Fibroblast of peridontal ligament (primary cell): Measurements from ENCODE around the gene MIOX.

ENCODE experiments used
- DNase-seq: peaks from one replicate; pipeline ENCODE4 v3.0.0-alpha.2; 2010; ENCODE audit errors: extremely low read depth

Gene MIOX

DNA sequence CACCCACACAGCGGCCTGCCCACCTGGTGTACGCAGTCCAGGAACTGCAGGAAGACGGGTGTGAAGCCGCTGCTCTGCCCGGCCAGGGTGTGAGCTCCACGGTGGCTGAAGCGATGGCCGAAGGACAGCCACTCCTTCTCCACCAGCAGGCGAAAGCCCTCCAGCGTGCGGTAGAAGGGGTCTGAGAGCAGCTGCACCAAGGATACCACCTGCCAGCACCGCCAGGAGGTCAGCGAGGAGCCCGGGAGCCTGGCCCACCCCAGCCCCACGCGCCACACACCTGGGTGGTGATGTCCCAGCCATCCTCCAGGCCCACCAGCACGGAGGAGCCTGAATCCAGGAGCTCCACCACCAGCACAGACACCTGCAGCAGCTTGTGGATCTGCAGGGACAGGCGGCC, 31.5 kb upstream of the MIOX start:
- DNase-seq: no peak

DNA sequence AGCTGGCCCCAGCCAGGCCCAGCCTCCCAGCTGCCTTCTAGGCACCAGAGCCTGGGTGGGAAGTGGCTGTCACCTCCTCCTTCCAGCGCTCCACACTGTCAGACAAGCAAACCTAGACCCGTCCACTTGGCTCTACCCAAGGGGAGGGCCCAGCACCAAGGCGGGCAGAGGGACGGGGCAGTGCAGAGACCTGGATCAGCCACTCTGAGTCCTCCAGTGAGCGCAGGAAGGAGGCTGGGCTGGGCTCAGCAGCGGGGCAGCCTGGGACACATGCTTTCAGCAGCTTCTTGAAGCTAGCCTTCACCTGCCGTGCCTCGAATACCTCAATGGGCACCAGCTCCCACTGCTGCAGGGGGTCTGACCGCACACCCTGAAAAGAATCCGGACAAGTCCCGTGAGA, 30.6 kb upstream of the MIOX start:
- DNase-seq: no peak

DNA sequence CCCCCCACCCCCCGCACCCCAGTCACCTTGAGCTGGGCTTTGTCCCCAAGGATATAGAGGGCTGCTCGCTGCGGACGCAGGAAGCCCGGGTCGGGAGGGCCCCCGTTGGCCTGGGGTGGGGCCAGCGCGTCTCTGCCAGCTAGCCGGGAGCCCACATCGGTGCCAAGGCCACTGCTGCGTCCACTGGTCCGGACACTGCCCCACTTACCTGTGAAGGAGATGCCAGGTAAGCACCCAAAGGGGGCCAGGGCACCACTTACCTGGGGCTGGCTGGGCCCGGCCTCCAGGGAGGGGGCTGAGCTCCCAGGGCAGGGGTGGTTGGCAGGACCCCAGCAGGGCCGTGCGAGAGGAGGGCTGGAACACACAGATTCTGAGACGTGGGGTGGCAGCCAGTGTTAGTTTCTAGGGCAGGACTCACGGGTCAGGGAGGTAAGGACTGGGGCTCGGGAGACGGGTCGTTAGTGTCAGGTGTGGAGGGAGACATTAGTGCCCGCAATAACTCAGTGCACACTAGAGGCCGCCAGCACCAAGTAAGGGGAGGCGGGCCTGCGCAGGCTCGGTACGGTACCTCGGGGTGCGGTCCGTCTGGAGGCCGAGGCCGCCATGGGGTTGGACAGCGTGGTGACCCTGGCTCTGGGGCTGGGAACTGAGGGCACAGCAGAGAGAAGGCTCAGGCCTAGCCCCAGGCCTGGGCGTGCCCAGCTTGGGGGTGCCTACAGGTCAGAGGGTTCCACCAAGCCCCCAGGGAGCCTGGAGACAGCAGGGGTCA, 30.0 kb upstream of the MIOX start:
- DNase-seq: no peak

DNA sequence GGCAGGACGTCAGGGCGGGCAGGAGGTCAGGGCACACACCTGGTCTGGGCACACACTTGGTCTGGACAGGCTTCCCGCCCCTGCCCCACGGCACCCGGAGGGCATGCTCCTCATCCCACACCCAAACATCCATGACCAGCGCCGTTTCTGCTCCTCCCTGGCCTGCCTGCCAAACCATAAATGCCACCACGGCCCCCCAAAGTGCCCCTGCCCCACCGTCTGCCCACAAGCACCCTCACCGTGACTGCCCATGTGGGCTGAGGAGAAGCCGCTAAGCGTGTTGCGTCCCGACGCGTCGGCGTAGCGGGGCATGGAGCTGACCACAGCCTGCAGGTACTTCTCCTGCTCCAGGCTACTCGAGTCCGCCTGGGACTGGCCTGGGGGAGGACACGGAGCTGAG, 27.6 kb upstream of the MIOX start:
- no peak for DNase-seq

DNA sequence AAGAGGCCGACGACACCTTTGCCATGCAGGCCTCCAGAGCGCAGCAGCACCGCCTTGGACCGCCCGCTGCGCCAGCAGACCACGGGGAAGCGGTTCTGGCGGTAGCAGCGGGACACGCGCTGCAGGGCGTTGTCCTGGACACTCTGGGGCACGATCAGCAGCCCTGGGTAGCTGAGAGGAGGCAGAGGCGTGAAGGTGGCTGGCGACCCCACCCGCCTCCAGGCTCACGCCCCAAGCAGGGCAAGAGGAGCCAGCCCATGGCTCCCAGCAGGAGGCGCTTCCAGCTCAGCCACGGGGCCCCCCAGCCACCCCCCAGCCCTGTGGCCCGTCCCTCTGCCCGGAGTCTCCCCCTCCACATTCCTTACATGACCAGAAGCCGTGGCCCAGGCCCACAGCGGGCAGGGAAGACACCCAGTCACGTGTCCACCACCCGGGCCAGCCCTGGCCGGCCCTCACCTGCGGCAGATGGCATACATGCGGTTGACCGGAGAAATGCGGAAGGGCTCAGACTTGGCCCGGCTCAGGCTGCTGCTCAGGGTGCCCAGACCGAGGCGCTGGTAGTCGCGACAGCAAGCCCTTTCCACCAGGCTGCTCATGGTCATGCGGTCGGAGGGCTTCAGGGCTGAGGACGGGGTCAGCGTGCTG, 27.0 kb upstream of the MIOX start:
- no peak for DNase-seq

DNA sequence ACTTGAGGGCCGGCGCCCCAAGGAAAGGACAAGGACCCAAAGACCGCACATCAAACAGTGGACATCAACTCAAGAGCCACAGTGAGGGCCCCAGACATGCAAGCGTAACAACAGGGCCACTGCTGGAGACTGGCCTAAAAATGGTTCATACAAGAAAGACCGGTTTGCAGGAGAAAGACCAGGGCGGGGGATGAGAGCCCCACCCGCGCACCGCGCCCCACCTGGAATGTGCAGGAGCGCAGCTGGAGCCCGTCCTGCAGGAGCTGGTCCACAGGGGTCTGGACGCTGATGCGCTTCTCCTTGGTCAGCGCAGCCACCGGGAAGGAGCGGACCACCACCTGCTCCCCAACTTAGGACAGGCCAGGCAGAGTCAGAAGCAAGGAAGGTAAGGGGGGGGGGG, 25.7 kb upstream of the MIOX start:
- DNase-seq: no peak

DNA sequence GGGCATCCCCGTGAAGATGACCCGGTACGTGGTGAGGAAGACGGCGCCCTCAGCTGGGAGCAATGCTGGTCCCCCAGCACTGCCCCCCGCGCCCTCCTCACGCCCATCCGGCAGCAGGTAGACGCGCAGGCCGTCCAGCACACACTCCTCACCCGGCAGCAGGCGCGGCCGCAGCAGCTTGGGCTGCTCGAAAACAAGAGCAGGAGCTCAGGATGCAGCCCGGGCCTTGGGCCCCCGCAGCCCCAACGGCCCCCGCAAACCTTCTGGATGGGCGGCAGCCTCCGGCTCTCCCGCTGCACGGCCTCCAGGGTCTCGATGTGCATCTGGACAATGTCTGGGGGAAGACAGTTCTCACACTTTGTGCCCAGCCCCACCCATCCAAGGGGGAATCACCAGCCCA, 25.1 kb upstream of the MIOX start:
- no peak for DNase-seq

DNA sequence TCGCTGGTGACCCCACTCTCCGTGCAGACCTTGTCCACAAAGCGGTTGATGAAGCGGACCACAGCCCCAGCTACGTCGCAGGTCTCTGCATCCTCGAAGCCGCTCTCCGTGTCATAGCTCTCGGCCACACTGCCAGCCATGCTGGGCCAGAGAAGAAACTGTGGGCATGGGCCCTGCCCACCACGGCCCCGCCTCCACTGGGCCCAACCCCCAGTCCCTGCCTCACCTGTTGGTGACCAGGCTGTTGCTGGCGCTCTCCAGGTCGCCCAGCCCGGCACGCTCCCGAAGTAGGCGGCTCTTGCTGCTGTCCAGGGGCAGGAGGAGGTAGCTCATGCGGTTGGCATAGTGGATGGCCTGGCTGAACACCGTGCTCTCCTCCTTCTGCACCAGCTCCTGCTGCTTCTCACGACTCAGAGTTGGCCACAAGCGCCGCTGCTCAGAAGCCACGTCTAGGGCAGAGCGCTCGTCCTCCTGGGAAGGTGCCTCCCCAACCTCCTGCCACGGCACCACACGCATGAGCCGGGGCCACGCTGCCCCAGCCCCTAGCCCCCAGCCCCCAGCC, 24.6 kb upstream of the MIOX start:
- no peak for DNase-seq

DNA sequence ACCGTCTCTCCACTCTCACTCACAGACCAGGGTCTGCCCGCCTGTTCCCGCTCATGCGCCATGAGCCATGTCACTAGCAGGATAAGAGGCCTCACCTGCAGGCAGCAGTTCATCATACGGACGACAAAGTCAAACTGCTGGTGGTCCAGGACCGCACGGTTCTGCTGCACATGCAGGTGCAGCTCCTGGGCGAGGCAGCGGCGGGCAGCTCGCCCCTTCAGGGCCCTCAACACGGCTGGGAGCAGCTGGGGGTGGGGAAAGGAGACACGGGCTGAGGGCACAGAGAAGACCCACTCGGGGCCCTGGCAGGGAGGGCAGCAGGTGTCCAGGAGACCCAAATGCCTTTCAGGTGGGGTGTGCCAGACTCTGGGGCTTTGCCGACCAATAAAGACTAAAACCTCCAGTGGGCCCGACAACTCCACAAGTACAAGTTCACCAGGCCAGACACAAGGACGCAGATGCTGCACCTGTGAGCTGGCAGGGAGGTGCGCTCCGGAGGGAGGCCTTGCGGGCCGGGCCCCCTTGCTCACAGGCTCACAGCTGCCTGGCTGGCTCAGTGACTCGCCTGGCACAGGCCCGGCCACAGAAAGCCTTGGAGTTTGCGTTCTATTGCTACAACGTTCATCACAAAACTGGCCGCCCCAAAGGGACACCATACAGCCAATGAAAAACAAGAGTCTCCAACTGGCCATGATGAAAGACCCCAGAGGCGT, 23.3 kb upstream of the MIOX start:
- DNase-seq: no peak

DNA sequence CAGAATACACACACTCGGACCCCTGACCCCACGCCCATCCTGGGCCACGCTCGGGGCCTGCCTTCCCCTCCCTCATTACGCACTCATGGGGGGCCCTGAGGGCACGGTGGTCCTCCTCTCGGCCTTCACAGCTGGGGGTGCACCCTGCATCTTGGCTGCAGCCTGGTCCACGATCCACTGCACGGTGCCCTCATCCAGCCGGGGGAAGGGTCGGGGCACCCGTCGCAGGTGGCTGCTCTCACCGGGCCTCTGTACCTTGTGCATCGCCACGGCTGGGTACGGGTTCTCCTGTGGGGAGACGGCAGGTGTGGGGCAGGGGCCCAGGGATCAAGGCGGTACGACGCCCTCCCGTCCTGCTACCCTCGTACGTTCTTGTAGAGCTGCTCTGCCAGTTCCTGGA, 22.2 kb upstream of the MIOX start:
- no peak for DNase-seq

DNA sequence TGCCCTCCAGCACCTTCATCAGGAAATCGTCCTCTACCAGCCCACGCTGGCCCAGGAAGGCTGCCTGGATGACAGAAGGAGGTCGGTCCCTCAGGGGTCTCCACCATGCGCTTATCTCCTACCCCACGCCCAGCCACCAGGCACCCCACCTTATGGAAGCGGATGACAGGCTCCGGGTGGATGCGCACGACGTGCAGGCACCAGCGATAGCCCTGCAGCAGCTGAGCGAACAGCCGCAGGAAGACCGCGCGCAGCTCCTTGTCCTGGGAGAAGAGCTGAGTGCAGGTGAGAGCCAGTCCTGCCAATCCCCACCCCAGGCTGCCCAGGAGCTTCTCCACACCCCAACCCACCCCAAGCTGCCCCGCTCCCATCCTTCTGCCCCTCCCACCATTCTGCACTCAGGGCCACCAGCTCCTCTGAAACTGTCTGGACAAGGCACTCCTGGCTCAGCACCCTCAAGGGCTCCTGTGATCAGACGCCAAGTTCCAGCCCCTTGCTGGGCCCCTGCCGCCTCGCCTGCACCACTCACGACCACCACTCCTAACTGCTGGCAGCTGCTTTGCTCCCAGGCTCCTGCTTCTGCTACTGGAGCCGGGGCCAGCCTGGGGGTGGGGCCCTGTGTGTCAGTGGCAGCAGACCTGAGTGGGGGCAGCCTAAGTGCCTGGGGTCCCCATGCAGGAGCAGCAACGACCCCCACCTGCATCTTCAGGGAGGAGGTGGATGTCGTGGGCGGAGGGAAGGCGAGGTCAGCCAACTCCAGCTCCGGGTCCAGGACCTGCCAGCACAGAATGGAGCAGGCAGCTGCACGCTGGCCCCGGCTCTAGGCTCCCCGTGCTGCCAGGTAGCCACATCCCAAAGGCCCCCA, 21.4 kb upstream of the MIOX start:
- no peak for DNase-seq

DNA sequence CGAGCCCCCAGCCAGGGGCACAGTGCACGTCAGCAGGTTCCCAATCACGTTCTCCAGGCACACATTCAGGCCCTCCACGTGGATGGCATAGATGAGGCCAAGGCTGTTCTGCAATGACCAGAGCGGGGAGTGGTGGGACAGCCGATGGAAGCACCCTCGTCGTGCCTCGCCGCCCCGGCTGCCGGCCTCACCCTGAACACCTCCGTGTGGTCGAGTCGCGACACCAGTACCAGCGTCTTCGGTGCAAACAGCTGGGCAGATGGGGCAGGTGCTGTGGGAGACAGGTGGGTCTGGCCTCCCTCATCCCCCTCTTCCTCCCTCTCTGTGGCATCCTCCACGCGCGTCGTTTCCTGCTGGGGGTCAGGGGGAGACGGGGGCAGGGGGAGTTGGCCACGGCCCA, 19.3 kb upstream of the MIOX start:
- DNase-seq: no peak

DNA sequence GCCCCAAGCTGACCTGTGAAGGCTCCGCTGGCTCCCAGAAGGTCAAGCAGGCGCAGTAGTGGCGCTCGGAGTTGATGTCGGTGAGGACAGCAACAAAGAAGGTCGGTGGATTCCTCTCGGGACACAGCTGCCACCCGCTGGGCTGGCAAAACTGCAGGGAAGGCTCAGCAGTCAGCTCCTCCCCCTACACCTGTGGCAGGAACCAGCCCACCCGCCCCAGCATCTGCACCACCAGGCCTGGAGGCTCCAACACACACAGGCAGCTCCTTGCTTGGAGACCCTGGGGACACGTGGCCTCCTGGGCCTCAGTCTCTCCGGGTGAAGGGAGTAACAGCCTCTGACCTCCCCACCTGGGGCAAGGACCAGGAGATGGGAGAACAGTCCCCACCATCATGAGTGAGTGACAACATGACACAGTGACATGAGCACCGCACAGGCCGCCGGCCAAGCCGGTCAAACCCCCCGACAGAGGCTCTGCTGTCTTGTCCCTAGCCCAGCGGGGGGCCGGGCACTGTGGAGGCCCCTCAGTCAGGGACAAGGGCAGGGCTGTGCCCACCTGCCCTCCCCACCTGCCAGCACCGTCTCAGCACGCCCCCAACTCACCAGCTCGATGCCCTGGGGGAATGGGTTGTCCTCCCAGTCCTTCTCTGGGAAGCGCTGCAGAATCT, 18.8 kb upstream of the MIOX start:
- DNase-seq: no peak

DNA sequence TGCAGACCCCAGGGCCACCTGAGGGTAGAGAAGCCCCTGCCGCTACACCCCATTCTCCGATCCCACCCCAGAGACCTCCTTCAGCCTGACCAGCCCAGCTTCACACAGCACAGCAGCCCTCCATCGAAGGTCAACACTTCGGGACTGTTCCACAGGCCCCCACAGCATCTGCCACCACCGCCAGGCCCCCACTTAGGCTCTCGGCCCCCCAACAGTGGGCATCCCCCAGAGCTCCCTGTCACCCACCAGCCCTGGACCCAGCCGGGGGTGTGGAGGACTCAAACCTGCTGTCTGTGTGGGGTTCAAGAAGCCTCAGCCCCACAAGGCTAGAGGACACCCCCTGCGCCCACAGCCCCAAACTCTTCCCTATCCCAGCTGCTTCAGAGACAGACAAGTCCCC, 18.0 kb upstream of the MIOX start:
- DNase-seq: no peak

DNA sequence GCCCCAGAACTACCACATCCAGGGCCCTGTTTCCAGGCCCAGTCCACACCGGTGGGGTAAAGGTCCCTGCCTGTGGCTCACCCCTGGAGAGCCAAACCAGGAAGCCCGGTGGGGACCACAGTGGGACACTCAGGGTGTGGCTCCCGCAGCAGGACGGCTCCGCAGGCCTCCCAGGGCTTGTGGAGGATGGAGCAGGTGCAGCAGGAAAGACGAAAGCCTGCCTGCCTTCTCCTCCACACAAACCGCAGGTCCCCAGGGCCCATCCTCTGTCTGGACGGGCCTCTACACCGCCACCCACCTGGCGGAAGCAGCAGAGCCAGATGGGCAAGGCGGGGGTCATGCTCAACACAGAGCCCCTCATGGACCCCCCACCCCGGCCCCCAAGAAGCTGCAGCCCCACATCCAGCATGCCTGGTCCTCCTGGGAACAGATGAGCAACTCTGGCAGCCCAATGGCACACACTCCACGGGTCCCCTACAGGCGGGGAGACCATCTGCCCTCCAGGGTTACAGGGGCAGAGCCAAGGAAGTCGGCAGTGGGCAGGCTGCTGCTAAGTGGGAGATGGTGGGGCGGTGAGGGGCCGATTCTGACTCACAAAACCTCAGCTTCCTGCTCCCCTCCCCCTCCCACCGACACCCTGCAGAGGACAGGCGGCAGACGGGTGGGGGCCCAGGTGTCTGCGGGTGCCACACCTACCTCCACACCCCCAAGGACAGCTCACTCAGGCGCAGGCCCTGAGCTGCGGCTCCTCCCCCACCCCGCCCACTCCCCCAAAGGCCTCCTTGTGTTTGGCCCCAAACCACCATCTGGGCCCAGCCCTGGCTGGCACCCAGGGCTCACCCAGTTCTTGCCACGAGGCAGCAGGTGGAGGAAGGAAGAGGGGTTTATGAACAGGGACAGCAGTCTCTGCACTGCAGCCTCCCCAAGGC, 17.0 kb upstream of the MIOX start:
- DNase-seq: no peak

DNA sequence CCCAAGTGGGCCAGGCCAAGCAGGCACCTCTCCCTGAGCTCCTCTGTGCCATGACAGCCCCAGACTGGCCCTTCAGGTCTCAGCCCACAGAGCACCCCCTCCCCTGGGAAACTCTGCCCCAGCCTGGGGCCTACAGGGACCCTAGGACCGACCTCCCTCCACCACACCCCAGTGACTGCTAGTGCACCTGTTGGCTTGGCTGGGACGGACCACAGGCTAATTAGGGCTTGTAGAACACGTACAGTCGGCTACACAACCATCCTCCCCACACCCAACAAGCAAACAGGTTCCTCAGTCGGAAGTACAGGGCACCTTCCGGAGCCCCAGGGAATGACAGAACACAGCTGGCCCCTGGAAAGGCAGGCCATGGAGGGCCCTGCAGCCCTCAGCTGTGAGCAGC, 16.2 kb upstream of the MIOX start:
- no peak for DNase-seq

DNA sequence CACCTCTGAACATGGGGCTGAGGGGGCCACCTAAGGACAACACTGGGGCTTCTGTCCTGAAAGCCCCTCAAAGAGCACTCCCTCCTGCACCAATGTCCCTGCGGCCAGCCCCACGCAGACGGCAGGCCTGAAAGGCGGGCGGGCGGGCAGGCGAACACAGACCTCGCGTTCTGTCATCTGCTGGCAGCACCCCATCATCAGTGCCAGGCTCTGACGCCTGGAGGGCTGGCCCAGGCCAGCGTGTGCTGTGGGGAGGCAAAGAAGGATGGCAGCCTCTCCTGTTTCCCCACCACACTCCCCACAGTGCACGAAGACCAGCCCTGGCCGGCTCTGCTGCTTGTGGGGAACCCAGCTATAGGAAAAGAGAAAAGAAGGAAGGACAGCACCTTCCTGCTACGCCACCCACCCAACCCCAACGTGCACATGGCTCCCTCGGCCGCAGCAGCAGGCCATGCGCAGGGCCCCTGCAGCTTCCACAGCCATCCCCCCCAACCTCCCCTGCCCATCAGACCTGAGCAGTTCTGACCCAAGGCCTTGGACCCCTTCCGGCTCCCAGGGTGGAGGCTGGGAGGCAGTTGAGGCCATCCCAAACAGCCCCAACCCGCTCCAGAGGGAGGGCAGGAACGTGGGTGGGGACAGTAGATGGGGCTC, 15.3 kb upstream of the MIOX start:
- DNase-seq: no peak

DNA sequence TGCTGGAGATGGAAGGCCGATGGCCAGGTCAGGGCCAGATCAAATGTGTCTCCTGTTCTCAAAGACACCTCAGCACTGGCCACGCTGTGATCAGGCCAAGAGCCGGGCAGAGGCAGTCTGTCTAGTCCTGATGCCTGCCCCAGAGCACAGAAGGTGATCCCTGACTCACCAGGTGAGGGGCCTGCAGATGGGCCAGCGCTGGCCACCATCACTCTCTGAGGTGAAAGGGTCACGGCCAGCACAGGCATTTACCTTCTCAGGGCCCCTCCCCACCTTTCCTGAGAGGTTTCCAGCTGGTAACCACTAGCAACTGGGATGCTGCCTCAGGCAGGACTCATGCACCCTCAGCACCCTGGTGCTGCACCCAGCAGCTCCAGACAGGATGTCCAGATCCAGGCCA, 14.7 kb upstream of the MIOX start:
- DNase-seq: no peak

DNA sequence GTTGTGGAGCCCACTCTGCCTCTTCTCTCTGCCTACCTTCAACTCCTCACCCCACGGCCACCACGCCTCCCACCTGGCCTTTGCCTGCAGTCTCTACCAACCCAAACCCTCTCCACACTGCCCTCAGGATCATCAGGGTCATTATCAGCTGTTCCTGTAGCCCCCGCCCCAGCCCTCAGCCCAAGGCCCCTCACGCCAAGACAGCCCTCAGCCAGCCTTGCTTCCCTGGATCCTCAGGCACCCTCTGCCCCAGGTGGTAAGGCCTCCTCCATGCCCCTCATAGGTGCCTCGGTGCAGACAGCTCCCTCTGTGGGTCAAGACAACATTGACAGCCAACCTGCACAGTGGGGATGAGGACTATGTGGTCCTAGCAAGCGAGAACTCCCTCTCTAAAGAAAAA, 13.6 kb upstream of the MIOX start:
- DNase-seq: no peak
